AG04450 (cell line): ENCODE data around the gene APAF1. TPM values are rescaled to one million over a fixed set of nuclear protein-coding genes. Genes with fewer than 3 reads are reported as not detected.

Experiments
- CTCF ChIA-PET: fragments of 300-600, 350-600 bp; formaldehyde crosslinking; extraction: SDS; loops from one replicate; lab custom pipeline; 2022; ENCODE audit warnings: antibody characterized with exemption, inconsistent platforms; lab: Charles Lee
- POLR2A ChIA-PET: fragments of 350-600 bp; formaldehyde crosslinking; extraction: SDS; loops from one replicate; lab custom pipeline; 2021; ENCODE audit warnings: antibody characterized with exemption, inconsistent platforms; lab: Yijun Ruan, JAX
- DNase-seq: peaks from one replicate; pipeline ENCODE4 v3.0.0-alpha.2; 2011; ENCODE audit warnings: low read depth, low spot score
- H3K27ac ChIP-seq: one replicate; pipeline ENCODE4 v1.5.1; 2012; ENCODE audit warnings: low read depth, low read length, control low read depth
- H3K27me3 ChIP-seq: one replicate; pipeline ENCODE4 v1.6.0; 2012; ENCODE audit warnings: low read length; ENCODE audit not compliant: control insufficient read depth, insufficient read depth
- H3K4me3 ChIP-seq: 2 replicates; pipeline ENCODE4 v1.5.1; 2011; ENCODE audit warnings: mild to moderate bottlenecking, low read depth, low read length, control low read depth
- H3K9me3 ChIP-seq: 2 replicates; pipeline ENCODE4 v1.5.1; 2012; ENCODE audit warnings: low read length; ENCODE audit not compliant: control insufficient read depth, insufficient read depth
- polyA plus RNA-seq: library from polyadenylated mRNA; depleted of rRNA; stranded (reverse); fragments of >200 nt; gene quantifications from 2 replicates; pipeline ENCODE4 v1.2.3, GENCODE V29; 2011
- TF ChIP-seq, protein P1 (sequence below): IDR thresholded peaks from 2 replicates; pipeline ENCODE4 v1.5.1; 2011; ENCODE audit warnings: low read depth, low read length, control low read depth, inconsistent platforms

APAF1 gene
- polyA plus RNA-seq, 1 experiment, result 21.0 TPM

DNA sequence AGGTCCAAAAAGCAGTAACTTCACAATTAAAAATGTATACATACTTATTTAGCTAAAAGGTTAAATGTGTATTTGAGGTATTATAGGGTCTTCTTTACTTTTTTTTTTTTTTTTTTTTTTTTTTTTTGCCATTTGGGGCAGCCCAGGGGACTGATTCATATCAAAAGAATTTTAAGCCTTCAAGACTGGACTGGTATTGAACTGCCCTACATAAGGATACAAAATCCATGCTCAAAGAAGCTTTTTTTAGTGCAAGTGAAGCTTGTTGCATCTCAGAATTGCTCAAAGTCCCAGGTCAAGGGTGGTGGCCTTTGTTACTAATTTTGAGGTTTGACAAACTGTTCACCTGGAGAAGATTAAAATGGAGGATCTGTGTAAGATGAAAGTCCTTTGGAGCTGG is 124.0 kb downstream of the APAF1 start:
- DNase-seq, result no peak
- Histone ChIP-seq H3K27ac (no peak overlapping the region), H3K4me3 (no peak overlapping the region), H3K9me3 (no peaks in the 10 kb centered on the region), H3K27me3 (peaks cover 8% of the 10 kb centered on the region)
- CTCF ChIA-PET, result interaction anchor here (0.7 to 1.1 kb wide), 3 partner anchors 27 to 47 kb away, joined by 3 to 5 read pairs (median 3); no protein-coding TSS in a partner anchor
- TF ChIP-seq, protein P1, sequence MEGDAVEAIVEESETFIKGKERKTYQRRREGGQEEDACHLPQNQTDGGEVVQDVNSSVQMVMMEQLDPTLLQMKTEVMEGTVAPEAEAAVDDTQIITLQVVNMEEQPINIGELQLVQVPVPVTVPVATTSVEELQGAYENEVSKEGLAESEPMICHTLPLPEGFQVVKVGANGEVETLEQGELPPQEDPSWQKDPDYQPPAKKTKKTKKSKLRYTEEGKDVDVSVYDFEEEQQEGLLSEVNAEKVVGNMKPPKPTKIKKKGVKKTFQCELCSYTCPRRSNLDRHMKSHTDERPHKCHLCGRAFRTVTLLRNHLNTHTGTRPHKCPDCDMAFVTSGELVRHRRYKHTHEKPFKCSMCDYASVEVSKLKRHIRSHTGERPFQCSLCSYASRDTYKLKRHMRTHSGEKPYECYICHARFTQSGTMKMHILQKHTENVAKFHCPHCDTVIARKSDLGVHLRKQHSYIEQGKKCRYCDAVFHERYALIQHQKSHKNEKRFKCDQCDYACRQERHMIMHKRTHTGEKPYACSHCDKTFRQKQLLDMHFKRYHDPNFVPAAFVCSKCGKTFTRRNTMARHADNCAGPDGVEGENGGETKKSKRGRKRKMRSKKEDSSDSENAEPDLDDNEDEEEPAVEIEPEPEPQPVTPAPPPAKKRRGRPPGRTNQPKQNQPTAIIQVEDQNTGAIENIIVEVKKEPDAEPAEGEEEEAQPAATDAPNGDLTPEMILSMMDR, result no peak
- POLR2A ChIA-PET, result no interaction called here

DNA sequence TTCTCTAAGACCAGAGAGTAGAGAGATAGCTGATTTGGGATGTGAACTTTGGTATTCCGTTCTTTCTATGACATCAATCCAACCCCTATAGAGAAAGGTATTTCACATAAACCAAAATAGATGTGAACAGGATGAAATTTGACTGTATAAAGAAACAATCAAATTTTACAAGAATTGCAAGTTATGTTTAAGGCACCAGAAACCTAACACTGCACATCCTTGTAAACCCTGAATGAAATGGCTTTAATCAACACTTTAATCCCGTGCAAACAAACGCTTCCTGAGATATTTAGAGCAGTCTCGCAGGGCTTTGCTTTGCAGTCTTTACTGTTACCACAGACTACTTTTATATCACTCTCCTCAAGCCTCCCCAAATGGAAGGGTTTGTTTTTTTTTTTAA is 125.1 kb downstream of the APAF1 start:
- TF ChIP-seq, protein P1, result no peak
- no peak for DNase-seq
- POLR2A ChIA-PET, result no interaction called here
- Histone ChIP-seq H3K27ac (no peak overlapping the region), H3K4me3 (no peak overlapping the region), H3K27me3 (peaks cover 8% of the 10 kb centered on the region), H3K9me3 (no peaks in the 10 kb centered on the region)
- CTCF ChIA-PET, result no interaction called here

DNA sequence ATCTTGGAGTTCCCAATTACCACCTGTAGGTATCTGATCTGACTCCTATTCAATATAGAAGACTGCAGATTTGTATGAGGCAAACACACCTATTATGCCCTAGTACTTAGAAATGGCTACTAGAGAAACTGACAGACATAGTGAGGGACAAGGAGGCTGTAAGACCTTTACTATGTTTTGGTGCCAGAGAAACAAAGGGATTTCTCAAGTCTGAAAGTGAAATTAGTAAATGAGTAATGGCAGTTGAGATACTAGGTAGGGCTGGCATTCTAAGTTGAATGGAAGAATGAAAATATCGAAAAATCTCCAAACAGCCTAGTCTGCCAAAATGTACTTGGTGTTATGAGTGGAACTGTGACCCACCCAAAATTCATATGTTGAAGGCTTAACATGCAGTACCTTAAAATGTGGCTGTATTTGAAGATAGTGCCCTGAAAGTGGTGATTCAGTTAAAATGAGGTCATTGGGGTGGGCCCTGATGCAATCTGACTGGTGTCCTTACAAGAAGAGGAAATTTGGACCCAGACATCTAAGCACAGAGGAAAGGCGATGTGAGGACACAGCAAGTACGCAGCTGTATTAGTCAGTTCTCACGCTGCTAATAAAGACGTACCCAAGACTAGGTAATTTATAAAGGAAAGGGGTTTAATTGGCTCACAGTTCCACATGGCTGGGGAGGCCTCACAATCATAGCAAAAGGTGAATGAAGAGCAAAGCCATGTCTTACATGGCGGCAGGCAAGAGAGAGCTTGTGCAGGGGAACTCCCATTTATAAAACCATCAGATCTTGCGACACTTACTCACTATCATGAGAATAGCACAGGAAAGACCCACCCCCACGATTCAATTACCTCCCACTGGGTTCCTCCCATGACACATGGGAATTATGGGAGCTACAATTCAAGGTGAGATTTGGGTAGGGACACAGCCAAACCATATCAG is 127.0 kb downstream of the APAF1 start:
- H3K27ac ChIP-seq, result no peak overlapping the region
- H3K9me3 ChIP-seq, result no peaks in the 10 kb centered on the region
- no peak for DNase-seq
- POLR2A ChIA-PET, result no interaction called here
- H3K27me3 ChIP-seq, result peaks cover 8% of the 10 kb centered on the region
- H3K4me3 ChIP-seq, result no peak overlapping the region
- CTCF ChIA-PET, result no interaction called here
- TF ChIP-seq, protein P1, result no peak

DNA sequence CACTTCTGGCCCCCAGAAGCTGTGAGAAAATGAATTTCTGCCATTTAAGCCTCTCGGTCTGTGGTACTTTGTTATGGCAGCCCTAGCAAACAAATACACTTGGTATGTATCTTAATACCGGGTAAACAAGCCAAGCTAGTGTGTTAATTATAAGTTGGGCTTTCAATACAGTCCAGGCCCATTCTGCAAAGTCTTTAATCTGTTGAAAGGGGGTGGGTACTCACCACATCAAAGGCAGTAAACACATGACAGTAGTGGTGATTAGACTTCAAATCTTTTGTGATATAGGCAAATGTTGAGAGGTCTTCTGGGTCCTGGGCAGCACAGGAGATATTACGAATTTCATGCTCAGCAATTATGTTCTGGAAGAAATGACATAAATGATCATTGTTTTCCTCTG is 127.7 kb downstream of the APAF1 start:
- no peak for DNase-seq
- Histone ChIP-seq H3K27ac (no peak overlapping the region), H3K9me3 (no peaks in the 10 kb centered on the region), H3K27me3 (peaks cover 2% of the 10 kb centered on the region), H3K4me3 (no peak overlapping the region)
- CTCF ChIA-PET, result no interaction called here
- POLR2A ChIA-PET, result no interaction called here
- TF ChIP-seq, protein P1, result no peak

DNA sequence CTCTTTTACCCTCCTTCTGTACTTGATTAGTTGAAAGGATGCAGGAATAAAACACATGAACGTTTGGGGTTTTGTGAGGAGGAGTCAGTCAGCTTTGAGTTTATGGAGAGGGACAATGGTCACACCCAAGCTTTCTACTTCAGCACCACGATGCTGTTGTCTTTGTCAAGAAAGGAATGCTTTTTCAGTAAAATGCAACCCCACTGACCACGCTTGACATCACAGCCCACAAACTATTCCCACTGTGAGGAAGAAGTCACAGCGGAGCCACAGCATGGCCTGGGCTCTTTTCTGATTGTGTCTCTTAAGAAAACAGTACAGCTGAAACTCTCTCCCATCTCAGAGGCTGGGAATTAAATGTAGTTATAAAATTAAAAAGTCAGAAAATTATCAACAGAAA is 135.2 kb downstream of the APAF1 start:
- TF ChIP-seq, protein P1, result no peak
- H3K27me3 ChIP-seq, result no peaks in the 10 kb centered on the region
- H3K4me3 ChIP-seq, result no peak overlapping the region
- no peak overlapping the region for H3K27ac ChIP-seq
- DNase-seq, result no peak
- H3K9me3 ChIP-seq, result no peaks in the 10 kb centered on the region
- ChIA-PET CTCF (no interaction called here), POLR2A (no interaction called here)
